Measurements from ENCODE around the gene OSBP2. TPM values are rescaled to one million over a fixed set of nuclear protein-coding genes. Genes with fewer than 3 reads are reported as not detected.

OSBP2 gene
- total RNA-seq, 1 donor = 11.1 TPM

GRCh38 chr22:30841273-30841672 is 146.6 kb downstream of the OSBP2 start:
- no peak for TF ChIP-seq CTCF (IDR thresholded peaks at IDR 0.05; ENCODE audit: insufficient read depth, low read length)
- DNase-seq (ENCODE audit: low read depth) = peak; percentile 72
- H3K4me3 ChIP-seq (ENCODE audit: low read depth, low read length) = no peak overlapping the region

GRCh38 chr22:30843245-30843644 is 148.6 kb downstream of the OSBP2 start:
- DNase-seq (ENCODE audit: low read depth) = peak; percentile 37
- no peak for TF ChIP-seq CTCF (IDR thresholded peaks at IDR 0.05; ENCODE audit: insufficient read depth, low read length)
- H3K4me3 ChIP-seq (ENCODE audit: low read depth, low read length) = no peak overlapping the region

DNA sequence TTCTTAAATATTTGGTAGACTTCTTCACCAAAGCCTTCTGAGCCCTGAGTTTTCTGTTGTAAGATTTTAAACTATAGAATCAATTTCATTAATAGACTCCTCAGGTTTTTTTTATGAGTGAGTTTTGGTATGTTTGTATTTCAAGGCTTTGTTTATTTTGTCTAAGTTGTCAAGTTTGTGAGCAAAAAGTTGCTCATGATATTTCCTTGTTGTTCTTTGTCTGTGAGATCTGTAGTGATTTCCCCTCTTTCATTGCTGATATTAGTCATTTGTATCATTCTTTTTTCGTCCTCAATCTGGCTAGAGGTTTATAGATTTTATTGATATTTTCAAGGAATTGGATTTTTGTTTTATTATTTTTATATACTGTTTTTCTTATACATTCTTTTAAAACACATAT is 152.9 kb downstream of the OSBP2 start:
- TF ChIP-seq CTCF (IDR thresholded peaks at IDR 0.05; ENCODE audit: insufficient read depth, low read length) = no peak
- DNase-seq (ENCODE audit: low read depth) = no peak
- H3K4me3 ChIP-seq (ENCODE audit: low read depth, low read length) = no peak overlapping the region

DNA sequence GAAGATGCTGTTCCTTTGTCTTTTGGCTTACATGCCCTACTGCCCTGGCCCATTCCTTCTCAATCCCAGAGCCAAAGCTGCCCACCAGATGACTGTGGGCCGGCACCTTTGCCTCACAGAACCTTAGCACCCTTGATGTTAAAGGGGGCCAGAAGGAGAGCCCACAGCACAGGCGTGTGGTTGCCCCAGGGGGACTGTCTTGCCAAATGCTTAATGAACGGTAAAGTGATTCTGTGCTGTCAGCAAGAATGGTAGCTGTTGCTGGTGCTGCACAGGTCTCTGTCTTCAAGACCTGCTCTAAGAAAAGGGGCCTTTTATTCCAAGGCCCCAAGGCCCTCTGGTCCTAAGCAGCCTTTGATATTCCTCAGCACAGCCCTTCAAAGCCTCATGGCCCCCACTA is 160.6 kb downstream of the OSBP2 start:
- DNase-seq (ENCODE audit: low read depth) = no peak
- no peak for TF ChIP-seq CTCF (IDR thresholded peaks at IDR 0.05; ENCODE audit: insufficient read depth, low read length)
- no peak overlapping the region for H3K4me3 ChIP-seq (ENCODE audit: low read depth, low read length)

DNA sequence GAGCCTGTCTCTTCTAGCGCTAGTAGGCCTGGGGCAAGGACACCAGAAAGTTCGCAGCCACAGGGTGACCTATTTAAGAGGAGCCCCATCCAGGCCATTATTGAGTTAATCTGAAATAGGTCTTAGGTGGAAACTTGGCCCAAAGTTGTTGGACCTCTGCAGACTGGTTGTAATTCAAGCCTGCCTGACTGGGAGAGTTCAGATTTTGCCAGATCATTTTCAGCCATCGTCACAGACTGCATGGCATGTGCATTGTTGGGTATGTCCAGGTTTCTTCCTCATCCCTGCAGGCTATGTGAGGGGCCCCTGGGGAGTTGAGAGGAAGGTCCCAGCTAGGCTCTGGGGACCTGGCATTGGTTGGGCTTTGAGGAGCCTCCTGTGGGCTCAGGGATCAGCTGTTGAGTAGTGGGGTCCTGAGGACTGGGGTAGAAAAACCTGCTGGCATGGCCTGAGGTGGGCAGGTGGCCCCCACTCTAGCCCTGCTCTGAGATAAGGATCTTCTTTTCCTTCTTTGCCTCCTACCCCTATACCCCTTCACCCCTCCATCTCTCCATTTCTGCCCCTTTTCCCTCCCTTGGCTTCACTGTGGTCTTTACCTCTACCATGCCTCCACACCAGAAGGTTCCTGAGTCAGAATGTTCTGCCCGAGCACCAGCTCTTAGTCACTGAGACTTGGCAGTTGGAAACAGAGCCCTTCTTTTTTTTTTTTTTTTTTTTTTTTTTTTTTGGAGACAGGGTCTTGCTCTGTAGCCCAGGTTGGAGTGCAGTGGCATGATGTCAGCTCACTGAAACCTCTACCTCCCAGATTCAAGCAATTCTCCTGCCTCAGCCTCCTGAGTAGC is 161.2 kb downstream of the OSBP2 start:
- no peak for TF ChIP-seq CTCF (IDR thresholded peaks at IDR 0.05; ENCODE audit: insufficient read depth, low read length)
- H3K4me3 ChIP-seq (ENCODE audit: low read depth, low read length) = no peak overlapping the region
- DNase-seq (ENCODE audit: low read depth) = no peak

DNA sequence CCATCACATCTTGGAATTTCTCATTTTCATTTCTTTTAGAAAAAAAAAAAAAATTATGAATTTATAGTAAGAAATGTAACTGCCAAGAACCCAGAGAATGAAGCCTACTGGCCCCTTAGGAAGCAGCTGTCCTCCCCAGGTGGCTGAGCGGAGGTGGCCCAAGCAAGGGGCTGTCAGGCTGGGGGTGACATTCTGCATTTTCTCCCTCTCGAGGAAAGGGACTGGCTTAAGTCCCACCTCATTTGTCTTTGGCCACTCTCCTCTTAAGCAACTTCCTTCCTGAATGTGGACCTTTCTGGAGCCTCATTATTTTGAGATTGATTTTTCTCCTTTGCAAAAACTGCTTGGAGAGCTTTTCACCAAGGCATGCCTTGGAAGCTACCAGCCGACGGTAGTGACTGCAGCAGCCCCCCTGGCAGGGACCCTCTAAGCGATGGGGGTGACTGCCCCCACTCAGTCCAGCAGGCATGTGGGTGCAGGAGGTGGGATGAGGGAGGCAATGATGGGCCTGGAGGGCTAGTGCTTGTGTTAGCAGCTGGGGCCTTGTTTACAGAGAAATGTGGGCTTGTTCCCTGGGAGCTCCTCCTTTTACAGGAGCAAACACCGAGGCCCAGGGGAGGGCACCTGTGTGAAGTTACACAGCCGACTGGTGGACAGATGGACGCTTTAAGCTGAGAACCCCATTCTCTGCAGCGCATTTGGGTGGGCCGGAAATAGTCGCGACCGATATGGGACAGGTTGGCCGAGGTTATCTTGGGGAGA is 162.2 kb downstream of the OSBP2 start:
- H3K4me3 ChIP-seq (ENCODE audit: low read depth, low read length) = no peak overlapping the region
- TF ChIP-seq CTCF (IDR thresholded peaks at IDR 0.05; ENCODE audit: insufficient read depth, low read length) = no peak
- DNase-seq (ENCODE audit: low read depth) = no peak
